T-helper 22 cell (primary cell): ENCODE measurements around the gene TARBP2.
"Not testable (repeated sequence)": the region's sequence is repeated elsewhere in the genome, so short reads cannot be mapped to it uniquely, and the experiment has no call there.

ENCODE experiments used
- DNase-seq: peaks from one replicate; pipeline ENCODE4 v3.0.0-alpha.2; 2020; ENCODE audit warnings: low read depth

The TARBP2 gene

GRCh38 chr12:53476769-53477209, 24.3 kb upstream of the TARBP2 start:
- DNase-seq: no peak

- DNase-seq: no peak
Observed at GRCh38 chr12:53478865-53479264, 22.2 kb upstream of the TARBP2 start.

- DNase-seq: no peak
Observed at GRCh38 chr12:53479331-53479730, 21.8 kb upstream of the TARBP2 start.

GRCh38 chr12:53480491-53481442, 20.3 kb upstream of the TARBP2 start:
- no peak for DNase-seq

GRCh38 chr12:53481458-53481857, 19.6 kb upstream of the TARBP2 start:
- not testable (repeated sequence) for DNase-seq

- DNase-seq: no peak
Observed at GRCh38 chr12:53481939-53482586, 19.0 kb upstream of the TARBP2 start.

- DNase-seq: no peak
Observed at GRCh38 chr12:53482626-53483168, 18.4 kb upstream of the TARBP2 start.

- no peak for DNase-seq
Observed at GRCh38 chr12:53483225-53483978, 17.7 kb upstream of the TARBP2 start.

GRCh38 chr12:53483979-53484377, 17.1 kb upstream of the TARBP2 start:
- DNase-seq: no peak

GRCh38 chr12:53484686-53485575, 16.2 kb upstream of the TARBP2 start:
- no peak for DNase-seq

GRCh38 chr12:53485955-53486735, 14.9 kb upstream of the TARBP2 start:
- DNase-seq: no peak

GRCh38 chr12:53486736-53487487, 14.2 kb upstream of the TARBP2 start:
- DNase-seq: no peak

- no peak for DNase-seq
Observed at GRCh38 chr12:53489242-53489864, 11.7 kb upstream of the TARBP2 start.

GRCh38 chr12:53492188-53492587, 8.9 kb upstream of the TARBP2 start:
- no peak for DNase-seq

- DNase-seq: peak; percentile 83
Observed at GRCh38 chr12:53492830-53493609, 8.1 kb upstream of the TARBP2 start.

- no peak for DNase-seq
Observed at GRCh38 chr12:53493610-53494391, 7.3 kb upstream of the TARBP2 start.
